Esophagus (tissue), 2 donors: Measurements from ENCODE around the gene CAPN8. TPM values are rescaled to one million over a fixed set of nuclear protein-coding genes. Genes with fewer than 3 reads are reported as not detected.

Experiments used
- H3K27ac ChIP-seq, 2 donors: one replicate each; pipeline ENCODE4 v1.5.1; 2013; ENCODE audit warnings: low read depth in 2 of 2, mild to moderate bottlenecking in 2 of 2, inconsistent platforms in 1 of 2, low read length in 1 of 2, moderate library complexity in 1 of 2
- H3K27me3 ChIP-seq, 2 donors: one replicate each; pipeline ENCODE4 v1.6.1; 2013; ENCODE audit warnings: low read length in 2 of 2, control low read depth in 1 of 2, mild to moderate bottlenecking in 1 of 2; ENCODE audit not compliant: insufficient read depth in 2 of 2, control insufficient read depth in 1 of 2
- H3K36me3 ChIP-seq, 2 donors: one replicate each; pipeline ENCODE4 v1.6.1; 2013; ENCODE audit warnings: low read length in 1 of 2; ENCODE audit not compliant: control insufficient read depth in 2 of 2, insufficient read depth in 2 of 2
- H3K4me1 ChIP-seq, 2 donors: one replicate each; pipeline ENCODE4 v1.6.1; 2013; ENCODE audit warnings: low read length in 1 of 2; ENCODE audit not compliant: control insufficient read depth in 2 of 2, insufficient read depth in 2 of 2
- H3K4me3 ChIP-seq, 2 donors: one replicate each; pipeline ENCODE4 v1.5.1; 2013; ENCODE audit warnings: low read length in 2 of 2, mild to moderate bottlenecking in 2 of 2, low read depth in 1 of 2, moderate library complexity in 1 of 2
- H3K9me3 ChIP-seq, 2 donors: one replicate each; pipeline ENCODE4 v1.6.1; 2013; ENCODE audit warnings: mild to moderate bottlenecking in 2 of 2, low read depth in 1 of 2, low read length in 1 of 2, moderate library complexity in 1 of 2; ENCODE audit not compliant: control insufficient read depth in 2 of 2, insufficient read depth in 1 of 2
- WGBS, 2 donors: extraction: QIAGEN DNeasy Blood & Tissue Kit; methylation state at CpG; one replicate each; pipeline ENCODE4 v1.1.7; 2013; 5-methylcytosine and 5-hydroxymethylcytosine counted together
- polyA plus RNA-seq, 2 donors: library from polyadenylated mRNA; stranded (reverse); fragments of 200-250 nt; gene quantifications; one replicate each; pipeline ENCODE4 v1.2.3, GENCODE V29; 2013
- donor health status: healthy with polysubstance abuse.
- donor health status: Bipolar disorder and iron deficiency.

The CAPN8 gene
- polyA plus RNA-seq, 2 donors = 0.56 to 1.5 TPM

DNA sequence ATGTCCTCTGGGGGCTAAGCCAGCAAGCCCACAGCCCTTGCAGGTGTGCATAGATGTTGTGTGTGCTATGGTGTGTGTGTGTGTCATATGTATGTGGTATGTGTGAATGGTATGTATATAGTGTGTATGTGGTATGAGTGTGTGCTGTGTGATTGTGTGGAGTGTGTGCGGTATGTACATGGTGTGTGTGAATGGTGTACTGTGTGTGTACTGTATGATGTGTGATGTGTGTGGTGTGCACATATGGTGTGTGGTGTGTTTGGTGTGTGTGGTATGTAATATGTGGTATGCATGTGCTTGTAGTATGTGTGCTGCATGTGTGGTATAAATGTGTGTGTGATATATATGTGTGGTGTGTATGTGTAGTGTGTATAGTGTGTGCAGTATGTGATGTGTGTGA lies 107.0 kb downstream of the CAPN8 start:
- Histone ChIP-seq H3K4me1 (no peaks in the 10 kb centered on the region), H3K27me3 (no peaks in the 10 kb centered on the region), H3K4me3 (no peak overlapping the region), H3K27ac (no peak overlapping the region), H3K9me3 (no peaks in the 10 kb centered on the region), H3K36me3 (no peaks in the 10 kb centered on the region)
- 97 to 99% methylated on average over 1 of the region's 1 CpG for WGBS, 2 donors

- Histone ChIP-seq H3K27me3 (no peaks in the 10 kb centered on the region), H3K9me3 (no peaks in the 10 kb centered on the region), H3K27ac (no peak overlapping the region), H3K4me3 (no peak overlapping the region), H3K4me1 (no peaks in the 10 kb centered on the region), H3K36me3 (no peaks in the 10 kb centered on the region)
- 70% methylated on average over 5 of the region's 5 CpGs for WGBS, 2 donors
These were observed 108.4 kb downstream of the CAPN8 start for GRCh38 chr1:223557130-223557475.

- Histone ChIP-seq H3K27ac (no peak overlapping the region), H3K27me3 (no peaks in the 10 kb centered on the region)
- 47 to 58% methylated on average over 8 of the region's 8 CpGs for WGBS, 2 donors
These were observed 108.9 kb downstream of the CAPN8 start for GRCh38 chr1:223556414-223557129.

GRCh38 chr1:223553957-223554356 lies 111.5 kb downstream of the CAPN8 start:
- Histone ChIP-seq H3K9me3 (no peaks in the 10 kb centered on the region), H3K27me3 (no peaks in the 10 kb centered on the region), H3K4me1 (peaks cover 3 to 4% of the 10 kb centered on the region in 2 donors), H3K36me3 (no peaks in the 10 kb centered on the region), H3K4me3 (no peak overlapping the region), H3K27ac (no peak overlapping the region)
- 95 to 96% methylated on average over 3 of the region's 3 CpGs for WGBS, 2 donors

More at GRCh38 chr1:223556414-223557129, 108.9 kb downstream of the CAPN8 start:
- Histone ChIP-seq H3K4me1 (no peaks in the 10 kb centered on the region), H3K36me3 (no peaks in the 10 kb centered on the region), H3K4me3 (no peak overlapping the region), H3K9me3 (no peaks in the 10 kb centered on the region)

- Histone ChIP-seq H3K27ac (no peak overlapping the region), H3K9me3 (peaks cover 0 to 2% of the 10 kb centered on the region in 2 donors), H3K36me3 (no peaks in the 10 kb centered on the region), H3K4me3 (no peak overlapping the region), H3K4me1 (peaks cover 3 to 4% of the 10 kb centered on the region in 2 donors), H3K27me3 (no peaks in the 10 kb centered on the region)
- WGBS, 2 donors = 61 to 68% methylated on average over 3 of the region's 3 CpGs
These were observed 113.9 kb downstream of the CAPN8 start for GRCh38 chr1:223551610-223552009.

- H3K4me3 ChIP-seq = no peak overlapping the region
- H3K27me3 ChIP-seq = no peaks in the 10 kb centered on the region
- H3K36me3 ChIP-seq = no peaks in the 10 kb centered on the region
- peaks cover 0 to 2% of the 10 kb centered on the region in 2 donors for H3K9me3 ChIP-seq
- peaks cover 3 to 4% of the 10 kb centered on the region in 2 donors for H3K4me1 ChIP-seq
- 88 to 94% methylated on average over 1 of the region's 1 CpG for WGBS, 2 donors
- H3K27ac ChIP-seq = no peak overlapping the region
These were observed 115.8 kb downstream of the CAPN8 start for GRCh38 chr1:223549740-223550139.

GRCh38 chr1:223547316-223548114 lies 118.0 kb downstream of the CAPN8 start:
- Histone ChIP-seq H3K4me3 (no peak overlapping the region), H3K27ac (no peak overlapping the region), H3K4me1 (peaks cover 3 to 4% of the 10 kb centered on the region in 2 donors), H3K27me3 (no peaks in the 10 kb centered on the region), H3K9me3 (peaks cover 0 to 2% of the 10 kb centered on the region in 2 donors), H3K36me3 (no peaks in the 10 kb centered on the region)
- 81 to 84% methylated on average over 7 of the region's 7 CpGs for WGBS, 2 donors

DNA sequence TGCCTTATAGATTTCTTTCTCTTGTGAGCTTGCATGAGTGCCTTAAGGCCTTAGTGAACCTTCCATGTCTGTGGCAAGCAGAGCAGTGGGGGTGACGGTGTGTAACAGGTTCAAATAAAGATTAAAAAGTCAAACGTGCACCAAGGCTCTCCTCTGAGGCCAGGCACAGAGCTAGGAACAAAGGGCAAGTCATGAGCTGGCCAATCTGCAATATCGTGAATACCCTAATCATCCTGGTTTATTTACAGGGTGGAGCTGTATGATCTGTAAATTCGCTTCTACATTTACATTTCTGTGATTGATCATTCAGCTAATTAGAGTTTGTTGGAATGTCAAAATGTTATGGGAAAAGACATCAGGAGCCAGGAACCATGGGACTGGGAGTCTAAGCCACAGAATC lies 120.2 kb downstream of the CAPN8 start:
- 67 to 80% methylated on average over 4 of the region's 4 CpGs for WGBS, 2 donors
- Histone ChIP-seq H3K27ac (no peak overlapping the region), H3K4me3 (no peak overlapping the region), H3K4me1 (peaks cover 0 to 4% of the 10 kb centered on the region in 2 donors), H3K36me3 (no peaks in the 10 kb centered on the region), H3K9me3 (peaks cover 0 to 2% of the 10 kb centered on the region in 2 donors), H3K27me3 (no peaks in the 10 kb centered on the region)

- H3K4me1 ChIP-seq = no peaks in the 10 kb centered on the region
- no peaks in the 10 kb centered on the region for H3K36me3 ChIP-seq
- no peaks in the 10 kb centered on the region for H3K27me3 ChIP-seq
- 84 to 87% methylated on average over 4 of the region's 4 CpGs for WGBS, 2 donors
- H3K4me3 ChIP-seq = no peak overlapping the region
- no peak overlapping the region for H3K27ac ChIP-seq
- H3K9me3 ChIP-seq = peaks cover 0 to 2% of the 10 kb centered on the region in 2 donors
These were observed 121.9 kb downstream of the CAPN8 start for GRCh38 chr1:223543560-223543959.
